ENCODE results near the gene CST2.

CST2 gene

GRCh38 chr20:23826541-23827021 lies at the start of gene CST2:
Gene CST2 (minus strand): TSS chr20:23826729. CDS start chr20:23826660, 69 bp downstream.
- H3K4me3 ChIP-seq (ENCODE audit: low read length): no peak within 1 kb of the TSS
- no peaks in the 10 kb centered on the region for H3K4me1 ChIP-seq (ENCODE audit: low read length)
- H2AFZ ChIP-seq (ENCODE audit: low read depth, low read length): no peak within 1 kb of the TSS
- no peak for TF ChIP-seq EZH2phosphoT487 (IDR thresholded peaks at IDR 0.05; ENCODE audit: low read depth)
- TF ChIP-seq CTCF (IDR thresholded peaks at IDR 0.05; ENCODE audit: low read depth, low read length): no peak
- no peaks in the 10 kb centered on the region for H3K36me3 ChIP-seq (replicated peaks; ENCODE audit: low read depth, low read length)
- H3K27me3 ChIP-seq (ENCODE audit: low read depth, low read length): peaks cover 12% of the 10 kb centered on the region; the same call in 1 of the 2 replicates
- H3K27ac ChIP-seq (ENCODE audit: low read length): no peak within 1 kb of the TSS
- no peaks in the 10 kb centered on the region for H4K20me1 ChIP-seq (ENCODE audit: insufficient read depth, low read length)
- H3K79me2 ChIP-seq (ENCODE audit: low read length): no peaks in the 10 kb centered on the region
- no peak within 1 kb of the TSS for H3K4me2 ChIP-seq (ENCODE audit: low read length)
- H3K9me3 ChIP-seq (ENCODE audit: insufficient read depth, low read length): no peaks in the 10 kb centered on the region
- no peak within 1 kb of the TSS for H3K9ac ChIP-seq (ENCODE audit: low read length)

GRCh38 chr20:23875606-23876237 lies 49.2 kb upstream of the CST2 start:
- H3K9ac ChIP-seq (ENCODE audit: low read length): no peak overlapping the region
- H3K4me1 ChIP-seq (ENCODE audit: low read length): no peaks in the 10 kb centered on the region
- H4K20me1 ChIP-seq (ENCODE audit: insufficient read depth, low read length): no peaks in the 10 kb centered on the region

GRCh38 chr20:23874747-23875146 lies 48.2 kb upstream of the CST2 start:
- H2AFZ ChIP-seq (ENCODE audit: low read depth, low read length): no peak overlapping the region
- no peaks in the 10 kb centered on the region for H3K36me3 ChIP-seq (replicated peaks; ENCODE audit: low read depth, low read length)
- H3K79me2 ChIP-seq (ENCODE audit: low read length): no peaks in the 10 kb centered on the region
- no peak overlapping the region for H3K4me3 ChIP-seq (ENCODE audit: low read length)
- no peaks in the 10 kb centered on the region for H3K4me1 ChIP-seq (ENCODE audit: low read length)
- peaks cover 27% of the 10 kb centered on the region for H3K27me3 ChIP-seq (ENCODE audit: low read depth, low read length)
- no peaks in the 10 kb centered on the region for H3K9me3 ChIP-seq (ENCODE audit: insufficient read depth, low read length)
- H3K27ac ChIP-seq (ENCODE audit: low read length): no peak overlapping the region
- H4K20me1 ChIP-seq (ENCODE audit: insufficient read depth, low read length): no peaks in the 10 kb centered on the region
- H3K9ac ChIP-seq (ENCODE audit: low read length): no peak overlapping the region
- no peak for TF ChIP-seq EZH2phosphoT487 (IDR thresholded peaks at IDR 0.05; ENCODE audit: low read depth)
- TF ChIP-seq CTCF (IDR thresholded peaks at IDR 0.05; ENCODE audit: low read depth, low read length): no peak
- no peak overlapping the region for H3K4me2 ChIP-seq (ENCODE audit: low read length)

More at GRCh38 chr20:23875606-23876237, 49.2 kb upstream of the CST2 start:
- H3K27ac ChIP-seq (ENCODE audit: low read length): no peak overlapping the region
- H3K36me3 ChIP-seq (replicated peaks; ENCODE audit: low read depth, low read length): no peaks in the 10 kb centered on the region
- H3K4me2 ChIP-seq (ENCODE audit: low read length): no peak overlapping the region
- no peak overlapping the region for H3K4me3 ChIP-seq (ENCODE audit: low read length)
- H3K9me3 ChIP-seq (ENCODE audit: insufficient read depth, low read length): no peaks in the 10 kb centered on the region
- TF ChIP-seq EZH2phosphoT487 (IDR thresholded peaks at IDR 0.05; ENCODE audit: low read depth) (no peak), CTCF (IDR thresholded peaks at IDR 0.05; ENCODE audit: low read depth, low read length) (no peak)
- peaks cover 31% of the 10 kb centered on the region for H3K27me3 ChIP-seq (ENCODE audit: low read depth, low read length)
- no peak overlapping the region for H2AFZ ChIP-seq (ENCODE audit: low read depth, low read length)
- no peaks in the 10 kb centered on the region for H3K79me2 ChIP-seq (ENCODE audit: low read length)

GRCh38 chr20:23873370-23874015 lies 47.0 kb upstream of the CST2 start:
- H3K36me3 ChIP-seq (replicated peaks; ENCODE audit: low read depth, low read length): no peaks in the 10 kb centered on the region
- H3K9ac ChIP-seq (ENCODE audit: low read length): no peak overlapping the region
- H4K20me1 ChIP-seq (ENCODE audit: insufficient read depth, low read length): no peaks in the 10 kb centered on the region
- no peak overlapping the region for H3K27ac ChIP-seq (ENCODE audit: low read length)
- H3K4me3 ChIP-seq (ENCODE audit: low read length): no peak overlapping the region
- H3K4me1 ChIP-seq (ENCODE audit: low read length): no peaks in the 10 kb centered on the region
- no peaks in the 10 kb centered on the region for H3K79me2 ChIP-seq (ENCODE audit: low read length)
- H3K27me3 ChIP-seq (ENCODE audit: low read depth, low read length): peaks cover 30% of the 10 kb centered on the region
- TF ChIP-seq EZH2phosphoT487 (IDR thresholded peaks at IDR 0.05; ENCODE audit: low read depth) (no peak), CTCF (IDR thresholded peaks at IDR 0.05; ENCODE audit: low read depth, low read length) (no peak)
- H2AFZ ChIP-seq (ENCODE audit: low read depth, low read length): no peak overlapping the region
- no peak overlapping the region for H3K4me2 ChIP-seq (ENCODE audit: low read length)
- no peaks in the 10 kb centered on the region for H3K9me3 ChIP-seq (ENCODE audit: insufficient read depth, low read length)
